ENCODE results near the gene KAT8. TPM values are rescaled to one million over a fixed set of nuclear protein-coding genes. Genes with fewer than 3 reads are reported as not detected.
"Not testable (repeated sequence)": the region's sequence is repeated elsewhere in the genome, so short reads cannot be mapped to it uniquely, and the experiment has no call there.

KAT8 gene
- total RNA-seq, 2 donors from 2014 or later = 39.5 to 67.3 TPM

DNA sequence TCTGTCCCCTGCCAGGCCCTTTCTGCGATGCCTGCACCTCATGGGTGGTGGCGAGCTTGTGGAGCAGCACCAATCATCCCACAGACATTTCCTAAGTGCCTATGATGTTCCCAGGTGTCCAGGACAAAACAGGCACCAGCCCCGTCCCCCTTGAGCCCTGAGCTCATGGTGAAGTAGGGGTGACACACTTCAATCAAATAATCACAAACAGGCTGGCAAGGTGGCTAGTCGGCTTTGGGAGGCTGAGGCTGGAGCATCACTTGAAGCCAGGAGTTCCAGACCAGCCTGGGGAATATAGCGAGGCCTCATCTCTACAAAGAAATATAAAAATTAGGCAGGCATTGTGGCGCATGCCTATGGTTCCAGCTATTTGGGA is 18.8 kb downstream of the KAT8 start:
- Mint-ChIP-seq H3K36me3 (no peaks in the 10 kb centered on the region), H3K9me3 (no peaks in the 10 kb centered on the region), H3K27me3 (no peaks in the 10 kb centered on the region), H3K4me3 (no peak overlapping the region), H3K4me1 (ENCODE audit: low read depth in 2 of 2) (no peaks in the 10 kb centered on the region), H3K27ac (no peak overlapping the region)
- no peak for ATAC-seq
- DNase-seq (ENCODE audit: low spot score) = no peak

DNA sequence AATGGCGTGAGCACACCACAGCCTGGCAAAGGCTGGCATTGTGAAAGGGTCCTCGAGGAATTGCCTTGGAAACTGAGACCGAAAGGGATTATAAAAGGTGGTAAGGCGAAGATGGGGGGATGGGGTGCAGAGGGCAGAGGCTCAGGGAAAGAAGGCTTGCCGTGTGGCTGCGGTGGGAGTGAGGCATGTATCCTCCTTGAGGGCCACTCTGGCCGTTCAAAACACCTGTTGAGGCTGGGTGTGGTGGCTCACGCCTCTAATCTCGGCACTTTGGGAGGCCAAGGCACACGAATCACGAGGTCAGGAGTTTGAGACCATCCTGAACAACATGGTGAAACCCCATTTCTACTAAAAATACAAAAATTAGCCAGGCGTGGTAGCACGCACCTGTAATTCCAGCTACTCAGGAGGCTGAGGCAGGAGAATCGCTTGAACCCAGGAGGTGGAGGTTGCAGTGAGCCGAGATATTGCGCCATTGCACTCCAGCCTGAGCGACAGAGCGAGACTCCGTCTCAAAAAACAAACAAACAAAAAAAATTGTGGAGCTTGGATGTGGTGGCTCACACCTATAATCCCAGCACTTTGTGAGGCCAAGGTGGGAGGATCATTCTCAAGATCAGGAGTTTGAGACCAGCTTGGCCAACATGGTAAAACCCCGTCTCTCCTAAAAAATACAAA is 19.5 kb downstream of the KAT8 start:
- not testable (repeated sequence) for H3K9me3 Mint-ChIP-seq; ATAC-seq; H3K27ac Mint-ChIP-seq; H3K27me3 Mint-ChIP-seq; H3K4me3 Mint-ChIP-seq; DNase-seq (ENCODE audit: low spot score); H3K36me3 Mint-ChIP-seq; H3K4me1 Mint-ChIP-seq (ENCODE audit: low read depth in 2 of 2)

DNA sequence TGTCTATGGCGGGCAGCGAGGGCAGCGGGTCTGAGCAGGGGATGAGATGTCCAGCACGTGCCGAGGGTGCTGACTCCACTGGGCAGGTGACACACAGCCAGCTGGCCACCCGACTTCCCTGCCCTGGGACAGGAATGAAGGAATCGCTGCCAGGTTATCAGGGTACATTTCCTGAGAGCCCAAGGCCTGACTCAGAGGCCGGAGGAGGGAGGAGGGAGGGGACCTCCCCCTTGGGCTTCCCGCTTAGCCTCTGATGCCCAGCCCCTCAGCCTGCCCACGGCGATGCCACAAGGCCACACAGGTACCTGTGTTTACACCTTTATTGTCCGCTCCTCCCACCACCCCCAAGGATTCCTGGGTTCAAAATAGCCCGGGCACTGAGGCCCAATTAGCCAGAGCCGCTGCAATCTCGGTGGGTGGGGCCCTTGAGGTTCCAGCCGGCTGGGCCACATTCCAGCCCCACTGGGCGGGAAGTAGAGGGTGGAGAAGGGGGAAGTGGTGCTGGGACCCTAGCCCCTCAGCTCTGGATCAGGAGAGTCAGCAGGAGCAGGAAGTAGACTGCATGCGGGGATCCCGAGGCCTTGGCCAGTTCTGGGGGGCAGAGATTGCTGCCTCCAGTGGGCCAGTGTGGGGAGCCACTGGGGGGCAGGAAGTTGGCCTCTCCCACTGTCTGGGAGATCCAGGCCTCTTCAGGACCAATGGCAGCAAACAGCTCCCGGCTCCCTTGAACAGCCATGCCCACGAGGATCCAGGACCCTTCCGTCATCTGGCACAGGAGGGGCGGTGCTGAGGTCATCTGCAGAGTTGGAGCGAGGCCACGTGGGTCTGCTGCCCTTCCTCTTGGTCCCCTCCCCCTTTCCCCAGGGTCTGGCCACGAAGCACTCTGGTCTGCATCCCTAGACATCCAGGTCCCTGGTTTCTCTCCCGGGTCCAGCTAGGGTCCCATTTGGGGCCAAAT is 21.4 kb downstream of the KAT8 start:
- Mint-ChIP-seq H3K27ac (no peak overlapping the region), H3K27me3 (no peaks in the 10 kb centered on the region)

DNA sequence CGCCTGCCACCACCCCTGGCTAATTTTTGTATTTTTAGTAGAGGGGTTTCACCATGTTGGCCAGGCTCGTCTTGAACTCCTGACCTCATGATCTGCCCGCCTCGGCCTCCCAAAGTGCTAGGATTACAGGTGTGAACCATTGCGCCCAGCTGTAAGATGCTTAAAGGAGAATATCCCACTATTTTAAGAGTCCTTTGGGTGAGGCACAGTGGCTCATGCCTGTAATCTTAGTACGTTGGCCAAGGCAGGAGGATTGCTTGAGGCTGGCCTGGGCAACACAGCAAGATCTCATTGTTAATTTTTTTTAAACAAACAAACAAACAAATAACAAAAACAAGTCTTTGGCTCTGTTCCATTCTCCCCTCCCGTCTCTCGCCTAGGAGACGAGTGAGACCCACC is 23.6 kb downstream of the KAT8 start:
- not testable (repeated sequence) for H3K36me3 Mint-ChIP-seq; H3K9me3 Mint-ChIP-seq; H3K27me3 Mint-ChIP-seq; ATAC-seq; DNase-seq (ENCODE audit: low spot score); H3K4me3 Mint-ChIP-seq
- peaks cover 9 to 13% of the 10 kb centered on the region in 2 donors for H3K4me1 Mint-ChIP-seq (ENCODE audit: low read depth in 2 of 2)
- peak overlapping the region in 1 of 2 donors; percentile 73 for H3K27ac Mint-ChIP-seq

More for the DNA sequence above, 21.4 kb downstream of the KAT8 start:
- peaks cover 6 to 10% of the 10 kb centered on the region in 2 donors for H3K4me1 Mint-ChIP-seq (ENCODE audit: low read depth in 2 of 2)
- no peaks in the 10 kb centered on the region for H3K36me3 Mint-ChIP-seq
- no peaks in the 10 kb centered on the region for H3K9me3 Mint-ChIP-seq
- DNase-seq (ENCODE audit: low spot score) (peak; percentile 44), ATAC-seq (no peak)
- no peak overlapping the region for H3K4me3 Mint-ChIP-seq

DNA sequence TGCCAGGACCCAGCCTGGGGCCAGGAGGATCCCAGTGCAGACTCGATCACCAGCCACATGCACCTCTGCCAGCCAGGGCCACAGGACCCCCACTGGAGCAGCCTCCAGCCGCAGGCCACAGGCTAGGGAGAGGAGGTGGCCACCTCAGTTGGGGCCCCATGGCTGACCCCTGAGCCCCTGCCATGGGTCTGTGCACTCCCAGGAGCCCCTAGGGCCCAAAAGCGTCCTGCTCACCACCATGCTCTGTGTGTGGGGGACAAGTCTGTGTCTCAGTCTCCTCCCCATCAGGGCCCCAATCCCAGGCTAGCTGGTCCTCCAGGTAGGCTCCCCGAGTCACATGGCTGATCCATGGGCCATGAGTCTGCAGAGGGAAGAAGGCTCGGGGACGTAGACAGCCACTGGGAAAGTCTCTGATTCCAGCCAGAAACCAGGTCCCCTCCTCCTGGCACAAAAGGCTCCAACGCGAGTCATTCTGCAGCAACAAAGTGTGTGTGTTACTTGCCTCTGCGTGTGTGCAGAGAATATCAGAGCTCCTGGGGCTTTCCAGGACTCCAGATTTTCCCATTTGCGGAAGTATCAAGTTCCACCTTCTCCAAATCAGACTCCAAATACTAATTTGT is 24.1 kb downstream of the KAT8 start:
- no peaks in the 10 kb centered on the region for H3K9me3 Mint-ChIP-seq
- peak overlapping the region; percentile 73 to 86 for H3K27ac Mint-ChIP-seq
- no peak for ATAC-seq
- DNase-seq (ENCODE audit: low spot score) = no peak
- no peaks in the 10 kb centered on the region for H3K36me3 Mint-ChIP-seq
- H3K4me3 Mint-ChIP-seq = peak overlapping the region; percentile 73
- no peaks in the 10 kb centered on the region for H3K27me3 Mint-ChIP-seq
- H3K4me1 Mint-ChIP-seq (ENCODE audit: low read depth in 2 of 2) = peaks cover 9 to 13% of the 10 kb centered on the region in 2 donors

DNA sequence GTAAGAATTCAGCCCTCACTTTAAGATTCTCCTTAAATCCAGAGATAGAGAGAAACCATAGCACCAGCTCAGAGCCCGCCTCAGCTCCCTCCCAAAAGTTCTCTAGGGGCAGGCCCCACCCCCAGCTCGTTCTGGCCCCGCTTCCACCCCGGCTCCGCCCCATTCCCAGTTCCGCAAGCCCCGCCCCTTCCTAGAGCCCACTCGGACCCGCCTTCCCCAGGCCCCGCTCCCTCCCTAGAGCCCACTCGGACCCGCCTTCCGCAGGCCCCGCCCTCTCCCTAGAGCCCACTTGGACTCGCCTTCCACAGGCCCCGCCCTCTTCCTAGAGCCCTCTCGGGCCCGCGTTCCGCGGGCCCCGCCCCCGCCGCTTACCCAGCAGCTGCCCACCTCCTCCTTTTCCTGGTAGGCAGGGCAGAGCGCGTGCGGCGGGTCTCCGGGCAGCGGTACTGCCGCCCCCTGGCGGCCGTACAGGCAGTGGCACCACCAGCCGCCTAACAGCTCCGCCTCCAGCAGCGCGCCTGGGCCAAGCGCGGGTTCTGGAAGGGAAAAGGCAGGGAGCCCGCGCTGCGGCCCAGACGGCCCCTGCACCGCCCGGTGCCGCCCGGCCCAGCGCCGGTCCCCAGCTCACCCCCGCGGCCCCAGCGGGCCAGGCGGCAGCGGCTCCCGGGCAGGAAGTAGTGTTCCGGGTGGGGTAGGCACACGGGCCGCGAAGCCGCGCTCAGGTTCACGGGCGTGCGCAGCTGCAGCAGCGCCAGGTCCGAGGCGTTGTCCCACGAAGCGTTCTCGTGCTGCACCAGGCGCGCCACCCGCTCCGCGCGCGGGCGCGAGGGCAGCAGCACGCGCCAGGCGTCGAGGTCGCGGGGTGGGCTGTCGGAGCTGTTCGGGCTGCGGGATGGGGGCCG is 24.9 kb downstream of the KAT8 start:
- DNase-seq (ENCODE audit: low spot score) = peak; percentile 99
- H3K27me3 Mint-ChIP-seq = no peaks in the 10 kb centered on the region
- H3K9me3 Mint-ChIP-seq = no peaks in the 10 kb centered on the region
- H3K4me1 Mint-ChIP-seq (ENCODE audit: low read depth in 2 of 2) = peaks cover 9 to 13% of the 10 kb centered on the region in 2 donors
- no peaks in the 10 kb centered on the region for H3K36me3 Mint-ChIP-seq
- peak overlapping the region; percentile 73 to 86 for H3K27ac Mint-ChIP-seq
- peak overlapping the region; percentile 73 for H3K4me3 Mint-ChIP-seq
- ATAC-seq = peak; percentile 97 to 98

DNA sequence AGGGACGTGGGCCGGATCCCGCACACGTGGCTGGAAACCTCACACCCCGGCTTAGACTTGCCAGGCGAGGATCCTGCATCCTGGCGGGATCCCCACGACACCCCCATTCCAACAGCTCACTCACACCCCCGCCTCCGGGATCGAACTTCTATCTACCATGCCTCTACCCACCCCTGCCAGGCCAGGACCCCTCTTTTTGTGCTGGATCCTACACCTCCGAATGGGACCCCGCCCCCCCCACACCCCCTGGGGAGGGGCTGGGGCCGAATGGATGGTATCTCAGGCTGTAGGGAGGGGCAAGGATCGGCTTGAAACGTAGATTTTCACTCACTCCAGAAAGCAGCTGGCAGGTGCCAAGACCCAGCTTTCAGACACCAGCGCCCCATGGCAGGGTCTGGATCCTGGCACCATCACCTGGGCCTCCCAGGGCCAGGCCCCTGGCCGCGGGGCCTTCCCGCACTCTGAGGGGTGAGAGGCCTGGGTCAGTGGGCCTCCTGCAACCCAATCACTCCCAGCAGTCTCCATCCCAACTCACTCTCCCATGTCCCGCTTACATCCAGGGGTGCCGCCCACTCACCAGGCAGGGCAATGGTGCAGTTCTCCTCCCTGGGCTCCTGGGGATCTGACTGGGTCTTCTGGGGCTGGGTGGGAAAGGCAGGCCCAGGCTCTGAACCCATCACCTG is 25.7 kb downstream of the KAT8 start:
- peaks cover 9 to 13% of the 10 kb centered on the region in 2 donors for H3K4me1 Mint-ChIP-seq (ENCODE audit: low read depth in 2 of 2)
- ATAC-seq (no peak), DNase-seq (ENCODE audit: low spot score) (no peak)
- peak overlapping the region; percentile 50 to 72 for H3K27ac Mint-ChIP-seq
- no peaks in the 10 kb centered on the region for H3K9me3 Mint-ChIP-seq
- H3K36me3 Mint-ChIP-seq = no peaks in the 10 kb centered on the region
- H3K27me3 Mint-ChIP-seq = peaks cover 0 to 5% of the 10 kb centered on the region in 2 donors
- H3K4me3 Mint-ChIP-seq = peak overlapping the region; percentile 52

DNA sequence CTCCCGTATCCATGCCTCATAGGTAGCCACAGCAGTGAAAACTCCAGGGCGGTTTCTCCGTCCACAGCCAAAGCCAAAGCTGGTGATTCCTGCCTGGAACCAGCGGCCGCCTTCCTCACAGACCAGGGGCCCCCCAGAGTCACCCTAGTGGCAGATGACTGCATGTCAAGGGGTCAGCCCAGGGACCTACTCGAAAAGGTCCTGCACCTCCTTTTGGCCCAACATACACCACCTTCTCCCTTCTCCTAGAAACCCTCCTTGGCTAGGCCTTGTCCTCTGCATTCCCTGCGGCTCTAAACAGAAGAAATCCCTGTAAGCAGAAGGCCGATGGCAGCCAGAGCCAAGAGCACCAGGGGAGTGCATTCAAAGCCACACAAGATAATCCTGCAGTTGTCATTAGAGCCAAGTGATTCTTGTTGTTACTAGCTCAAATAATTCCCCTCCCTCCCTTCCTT is 26.3 kb downstream of the KAT8 start:
- DNase-seq (ENCODE audit: low spot score) = no peak
- Mint-ChIP-seq H3K27me3 (peaks cover 0 to 5% of the 10 kb centered on the region in 2 donors), H3K36me3 (no peaks in the 10 kb centered on the region), H3K27ac (peak overlapping the region; percentile 50 to 72), H3K4me3 (peak overlapping the region; percentile 52), H3K9me3 (no peaks in the 10 kb centered on the region), H3K4me1 (ENCODE audit: low read depth in 2 of 2) (peaks cover 9 to 13% of the 10 kb centered on the region in 2 donors)
- ATAC-seq = no peak

DNA sequence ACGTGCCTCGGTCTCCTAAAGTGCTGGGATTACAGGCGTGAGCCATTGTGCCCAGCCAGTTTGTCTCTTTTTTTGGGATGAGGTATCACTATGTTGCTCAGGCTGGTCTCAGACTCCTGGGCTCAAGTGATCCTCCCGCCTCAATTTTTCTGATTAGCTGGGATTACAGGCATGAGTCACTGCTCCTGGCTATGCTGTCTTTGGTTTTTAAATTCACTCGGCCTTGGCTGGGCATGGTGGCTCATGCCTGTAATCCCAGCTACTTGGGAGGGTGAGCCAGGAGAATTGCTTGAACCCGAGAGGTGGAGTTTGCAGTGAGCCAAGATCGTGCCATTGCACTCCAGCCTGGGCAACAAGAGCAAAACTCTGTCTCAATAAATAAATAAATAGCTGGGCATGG is 27.0 kb downstream of the KAT8 start:
- H3K9me3 Mint-ChIP-seq; DNase-seq (ENCODE audit: low spot score); H3K27me3 Mint-ChIP-seq; ATAC-seq; H3K36me3 Mint-ChIP-seq: not testable (repeated sequence)
- Mint-ChIP-seq H3K27ac (peak overlapping the region in 1 of 2 donors; percentile 50), H3K4me3 (peak overlapping the region; percentile 52), H3K4me1 (ENCODE audit: low read depth in 2 of 2) (peaks cover 9 to 13% of the 10 kb centered on the region in 2 donors)

DNA sequence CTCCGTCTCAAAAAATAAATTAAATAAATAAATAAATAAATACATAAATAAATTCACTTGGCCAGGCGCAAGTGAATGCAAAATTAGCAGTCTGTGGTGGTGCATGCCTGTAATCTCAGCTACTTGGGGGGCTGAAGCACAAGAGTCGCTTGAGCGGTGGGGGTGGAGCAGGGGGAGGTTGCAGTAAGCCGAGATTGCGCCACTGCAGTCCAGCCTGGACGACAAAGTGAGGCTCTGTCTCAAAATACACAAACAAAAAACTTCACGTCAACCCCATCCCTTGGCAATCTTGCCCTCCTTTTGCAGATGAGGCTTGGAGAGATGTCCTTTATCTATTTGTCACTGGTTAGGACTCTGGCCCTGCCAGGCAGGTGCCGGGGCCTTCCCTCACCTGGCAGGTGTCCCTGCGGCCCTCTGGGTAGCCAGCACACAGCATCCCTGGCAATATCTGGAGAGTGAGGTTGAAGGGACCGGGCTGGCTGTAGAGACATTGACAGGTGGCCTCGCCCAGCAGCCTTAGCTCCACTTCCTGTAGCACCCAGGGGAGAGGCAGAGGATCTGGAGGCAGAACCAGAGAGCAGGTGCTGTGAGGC is 28.0 kb downstream of the KAT8 start:
- peaks cover 0 to 7% of the 10 kb centered on the region in 2 donors for H3K27me3 Mint-ChIP-seq
- no peaks in the 10 kb centered on the region for H3K9me3 Mint-ChIP-seq
- no peaks in the 10 kb centered on the region for H3K36me3 Mint-ChIP-seq
- H3K27ac Mint-ChIP-seq = peak overlapping the region in 1 of 2 donors; percentile 16
- H3K4me1 Mint-ChIP-seq (ENCODE audit: low read depth in 2 of 2) = peaks cover 9 to 13% of the 10 kb centered on the region in 2 donors
- DNase-seq (ENCODE audit: low spot score) (no peak), ATAC-seq (no peak)
- H3K4me3 Mint-ChIP-seq = no peak overlapping the region

DNA sequence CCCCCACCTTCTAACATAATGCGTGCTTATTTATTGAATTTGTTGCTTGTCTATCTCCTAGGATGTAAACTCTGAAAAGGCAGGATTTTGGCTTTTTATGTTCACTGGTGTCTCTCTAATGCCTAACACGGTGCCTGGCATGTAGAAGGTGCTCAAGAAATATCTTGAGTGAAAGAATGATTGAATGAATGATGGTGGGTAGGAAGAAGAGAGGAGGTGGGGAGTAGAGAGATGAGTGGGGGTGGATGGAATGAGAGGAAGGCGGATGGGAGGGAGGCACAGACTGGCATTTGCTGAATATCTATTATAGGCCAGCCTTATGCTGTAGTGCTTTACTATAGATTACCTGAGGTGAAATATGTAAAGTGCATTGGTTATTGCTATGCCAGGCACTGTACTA is 30.1 kb downstream of the KAT8 start:
- Mint-ChIP-seq H3K27me3 (peaks cover 0 to 7% of the 10 kb centered on the region in 2 donors), H3K9me3 (no peaks in the 10 kb centered on the region), H3K27ac (no peak overlapping the region), H3K4me3 (no peak overlapping the region), H3K4me1 (ENCODE audit: low read depth in 2 of 2) (peaks cover 5 to 7% of the 10 kb centered on the region in 2 donors), H3K36me3 (no peaks in the 10 kb centered on the region)
- DNase-seq (ENCODE audit: low spot score) = no peak
- no peak for ATAC-seq

DNA sequence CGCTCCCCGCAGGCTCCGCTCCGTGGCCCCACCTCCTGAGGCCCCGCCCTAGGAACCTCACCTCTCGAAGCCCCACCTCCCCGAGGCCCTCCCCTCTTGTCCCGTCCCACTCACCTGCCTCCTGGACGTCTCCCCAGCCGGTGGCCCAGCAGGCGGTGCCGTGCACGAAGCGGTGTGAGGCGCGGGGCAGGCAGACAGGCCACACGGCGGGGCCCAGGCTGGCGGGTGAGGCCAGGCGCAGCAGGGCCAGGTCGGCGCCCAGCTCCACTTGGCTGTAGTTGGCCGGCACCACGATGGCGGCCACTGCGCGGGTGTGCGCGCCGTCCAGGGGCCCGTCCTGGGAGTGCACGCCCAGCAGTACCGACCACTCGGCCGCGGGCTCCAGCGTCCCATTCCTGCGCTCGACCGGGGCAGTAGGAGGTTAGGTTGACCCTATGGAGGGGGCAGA is 30.8 kb downstream of the KAT8 start:
- Mint-ChIP-seq H3K27me3 (peaks cover 0 to 7% of the 10 kb centered on the region in 2 donors), H3K4me1 (ENCODE audit: low read depth in 2 of 2) (peaks cover 5 to 7% of the 10 kb centered on the region in 2 donors), H3K4me3 (no peak overlapping the region), H3K27ac (no peak overlapping the region), H3K36me3 (no peaks in the 10 kb centered on the region), H3K9me3 (no peaks in the 10 kb centered on the region)
- DNase-seq (ENCODE audit: low spot score) (no peak), ATAC-seq (peak in 1 of 2 donors; percentile 40)

Measured in natural killer cell treated with Interleukin-12 subunit alpha and Interleukin-12 subunit beta and Interleukin-15 and Interleukin-18, amount 100 ng/mL, for 72 hours (primary cell).